Measurements from ENCODE around the gene NID1. TPM values are rescaled to one million over a fixed set of nuclear protein-coding genes. Genes with fewer than 3 reads are reported as not detected.

NID1 gene
- total and polyA plus RNA-seq, 9 of the 15 experiments (the other 6 are each of a cell fraction or from before 2014, with no cell fraction given) = 0.22 TPM; not detected in 8

GRCh38 chr1:236103646-236104218, 38.8 kb upstream of the NID1 start (continued):
- peak; percentile 78 for TF ChIP-seq REST (IDR thresholded peaks at IDR 0.05; ENCODE audit: borderline replicate concordance)
- TF ChIP-seq REST (CRISPR knock-in tag; IDR thresholded peaks at IDR 0.05; ENCODE audit: low read depth) = no peak
- TF ChIP-seq MYNN (IDR thresholded peaks at IDR 0.05) = no peak
- TF ChIP-seq MYNN (CRISPR knock-in tag; IDR thresholded peaks at IDR 0.05) = no peak
- TF ChIP-seq ZNF347 (CRISPR knock-in tag; IDR thresholded peaks at IDR 0.05; ENCODE audit: low read depth) = no peak
- no peak for TF ChIP-seq NFE2L1 (tag; IDR thresholded peaks at IDR 0.05; ENCODE audit: borderline replicate concordance, low read depth)
- TF ChIP-seq ZNF384 (IDR thresholded peaks at IDR 0.05; ENCODE audit: low read depth, low read length) = 0 out of 2 replicates have a peak, but pooled peaks have one; percentile 33
- TF ChIP-seq ZNF282 (CRISPR knock-in tag; IDR thresholded peaks at IDR 0.05) = no peak
- TF ChIP-seq NCOR1 (IDR thresholded peaks at IDR 0.05) = 0 out of 2 replicates have a peak, but pooled peaks have one; percentile 17
- no peak for TF ChIP-seq ZNF695 (CRISPR knock-in tag; IDR thresholded peaks at IDR 0.05)
- TF ChIP-seq SMAD2 (IDR thresholded peaks at IDR 0.05; ENCODE audit: low read depth, low read length) = no peak
- no peak for TF ChIP-seq CBX3 (IDR thresholded peaks at IDR 0.05; ENCODE audit: borderline replicate concordance in 1 of 2, low read length in 2 of 2)
- TF ChIP-seq EP400 (IDR thresholded peaks at IDR 0.05) = peak; percentile 18; the same call in 1 of the 2 replicates
- TF ChIP-seq SUPT5H (IDR thresholded peaks at IDR 0.05) = no peak
- TF ChIP-seq ELF4 (CRISPR knock-in tag; IDR thresholded peaks at IDR 0.05) = no peak
- TF ChIP-seq PREB (CRISPR knock-in tag; IDR thresholded peaks at IDR 0.05) = no peak
- no peak for TF ChIP-seq ZNF143 (CRISPR knock-in tag; IDR thresholded peaks at IDR 0.05)
- TF ChIP-seq ZNF766 (CRISPR knock-in tag; conservative IDR thresholded peaks at IDR 0.05) = no peak
- no peak for TF ChIP-seq SFPQ (IDR thresholded peaks at IDR 0.05; ENCODE audit: low read depth, low read length)

Data from K562 (cell line).